Spleen (tissue), 7 donors: ENCODE results near the gene CNNM2.

Experiments used
- POLR2A ChIP-seq, 3 donors: fragments of 450-650 bp; IDR thresholded peaks; one replicate each; pipeline ENCODE4 v1.5.1; 2017; ENCODE audit warnings: antibody characterized with exemption in 3 of 3, mild to moderate bottlenecking in 1 of 3
- POLR2AphosphoS5 ChIP-seq, 3 donors: sonication (generic); formaldehyde crosslinking; IDR thresholded peaks; one replicate each; pipeline ENCODE4 v1.5.1; 2017; ENCODE audit warnings: antibody characterized with exemption in 3 of 3
- TF ChIP-seq, protein P1 (sequence below), 11 experiments: fragments of 200-600 bp in 7 of 11; fragments of 450-650 bp in 4 of 11; sonication (generic) in 4 of 11; IDR thresholded peaks in 8 of 11; conservative IDR thresholded peaks in 3 of 11; 1 replicate in 7 of 11; 2 replicates in 4 of 11; pipeline versions ENCODE4 v1.4.0 to v1.8.0; 2016 to 2021; ENCODE audit warnings: antibody characterized with exemption in 11 of 11, inconsistent platforms in 4 of 11, mild to moderate bottlenecking in 1 of 11
- donor health status: DM: no; HTN: no; CAD: no; lungs with moderate emphysema.
- donor health status: DM: no; HTN: no; CAD: no.
- donor health status: DM: no; HTN: no; CAD: no.

- TF ChIP-seq, protein P1, sequence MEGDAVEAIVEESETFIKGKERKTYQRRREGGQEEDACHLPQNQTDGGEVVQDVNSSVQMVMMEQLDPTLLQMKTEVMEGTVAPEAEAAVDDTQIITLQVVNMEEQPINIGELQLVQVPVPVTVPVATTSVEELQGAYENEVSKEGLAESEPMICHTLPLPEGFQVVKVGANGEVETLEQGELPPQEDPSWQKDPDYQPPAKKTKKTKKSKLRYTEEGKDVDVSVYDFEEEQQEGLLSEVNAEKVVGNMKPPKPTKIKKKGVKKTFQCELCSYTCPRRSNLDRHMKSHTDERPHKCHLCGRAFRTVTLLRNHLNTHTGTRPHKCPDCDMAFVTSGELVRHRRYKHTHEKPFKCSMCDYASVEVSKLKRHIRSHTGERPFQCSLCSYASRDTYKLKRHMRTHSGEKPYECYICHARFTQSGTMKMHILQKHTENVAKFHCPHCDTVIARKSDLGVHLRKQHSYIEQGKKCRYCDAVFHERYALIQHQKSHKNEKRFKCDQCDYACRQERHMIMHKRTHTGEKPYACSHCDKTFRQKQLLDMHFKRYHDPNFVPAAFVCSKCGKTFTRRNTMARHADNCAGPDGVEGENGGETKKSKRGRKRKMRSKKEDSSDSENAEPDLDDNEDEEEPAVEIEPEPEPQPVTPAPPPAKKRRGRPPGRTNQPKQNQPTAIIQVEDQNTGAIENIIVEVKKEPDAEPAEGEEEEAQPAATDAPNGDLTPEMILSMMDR (IDR thresholded peaks at IDR 0.05 in 8 of 11, conservative IDR thresholded peaks at IDR 0.05 in 3 of 11), result no peak
- TF ChIP-seq POLR2A (IDR thresholded peaks at IDR 0.05), result no peak
- no peak for TF ChIP-seq POLR2AphosphoS5 (IDR thresholded peaks at IDR 0.05)
Observed at GRCh38 chr10:103042908-103043307, 124.8 kb downstream of the CNNM2 start.
